Heart left ventricle (tissue), 16 donors: ENCODE measurements around the gene C1QTNF2. TPM values are rescaled to one million over a fixed set of nuclear protein-coding genes. Genes with fewer than 3 reads are reported as not detected.

Source experiments
- ATAC-seq, 4 donors: fragments of 200-7000 bp; cut with Tn5 transposase; one replicate each; pipeline ENCODE4 v1.9.1; 2020 to 2022; ENCODE audit warnings: moderate library complexity in 4 of 4, mild to moderate bottlenecking in 3 of 4, moderate number of reproducible peaks in 1 of 4
- DNase-seq, 5 donors: peaks; one replicate each; pipeline ENCODE4 v3.0.0-alpha.2; 2020
- H3K27ac ChIP-seq, 12 donors: fragments of 200-600 bp; sonication (generic) in 4 of 12; one replicate each; pipeline versions ENCODE4 v1.5.0 to v1.8.0; 2016 to 2022; ENCODE audit warnings: mild to moderate bottlenecking in 2 of 12
- H3K27me3 ChIP-seq, 9 donors: fragments of 200-600 bp; sonication (generic) in 2 of 9; one replicate each; pipeline versions ENCODE4 v1.5.1 to v1.8.0; 2016 to 2022; ENCODE audit warnings: mild to moderate bottlenecking in 3 of 9
- H3K36me3 ChIP-seq, 9 donors: fragments of 200-600 bp; sonication (generic) in 2 of 9; one replicate each; pipeline versions ENCODE4 v1.5.0 to v1.8.0; 2018 to 2022; ENCODE audit warnings: mild to moderate bottlenecking in 2 of 9
- H3K4me1 ChIP-seq, 12 donors: fragments of 200-600 bp; sonication (generic) in 4 of 12; one replicate each; pipeline versions ENCODE4 v1.5.0 to v1.8.0; 2016 to 2022; ENCODE audit warnings: mild to moderate bottlenecking in 3 of 12
- H3K4me3 ChIP-seq, 12 donors: fragments of 200-600 bp; sonication (generic) in 4 of 12; one replicate each; pipeline versions ENCODE4 v1.5.0 to v1.8.0; 2017 to 2022; ENCODE audit warnings: mild to moderate bottlenecking in 9 of 12, moderate library complexity in 4 of 12
- H3K9me3 ChIP-seq, 12 donors: fragments of 200-600 bp; sonication (generic) in 4 of 12; one replicate each; pipeline versions ENCODE4 v1.5.0 to v1.8.0; 2016 to 2022; ENCODE audit warnings: mild to moderate bottlenecking in 1 of 12
- POLR2A ChIP-seq, 2 donors: fragments of 450-650 bp; IDR thresholded peaks; one replicate each; pipeline ENCODE4 v1.6.1; 2017; ENCODE audit warnings: antibody characterized with exemption in 2 of 2, mild to moderate bottlenecking in 2 of 2, moderate library complexity in 2 of 2
- WGBS, 4 donors: extraction: QIAGEN DNeasy Blood & Tissue Kit in 2 of 4; methylation state at CpG; one replicate each; pipeline versions ENCODE4 v1.1.5 to v1.1.7; 2013 to 2018; 5-methylcytosine and 5-hydroxymethylcytosine counted together
- intact Hi-C, 10 donors: fragments of 100-400 bp; cut with DNase I; formaldehyde crosslinking; loops; one replicate each; pipeline versions ENCODE4 v1.11.1 to v1.14.2; 2022
- polyA plus RNA-seq, 2 donors: library from polyadenylated mRNA; stranded (reverse); fragments of 200-250 nt; gene quantifications; one replicate each; pipeline ENCODE4 v1.2.3, GENCODE V29; 2013
- total RNA-seq, 9 donors: library from RNA; depleted of rRNA in 2 of 9; stranded (reverse); fragments of >200 nt in 2 of 9; fragmentation: NEBNext Ultra II Directional in 3 of 9; extraction: Animal tissue kit (Norgen Biotek cat#: 25700) in 3 of 9; gene quantifications; one replicate each; pipeline versions ENCODE4 v1.1.0 to v1.2.4, GENCODE V29; 2016 to 2023
- TF ChIP-seq, protein P1 (sequence below), 12 donors: fragments of 200-600 bp; sonication (generic) in 4 of 12; IDR thresholded peaks; one replicate each; pipeline versions ENCODE4 v1.5.0 to v1.8.0; 2018 to 2022; ENCODE audit warnings: antibody characterized with exemption in 12 of 12, mild to moderate bottlenecking in 5 of 12
- donor health status: ischemic (EF 13 %, LVEDD 7.1; RV severe dilation, severe dysfunction).
- donor health status: healthy with polysubstance abuse.
- donor health status: DM: no; HTN: yes; CAD: no.
- donor health status: DM: no; HTN: no; CAD: no.
- donor health status: ischemic (EF 25% LVEDD 6.9; RV normal size, moderate dysfunction).
- donor health status: ischemic (EF 25% LVEDD 5.7; RV mildly dilated, moderate dysfunction).
- donor health status: healthy.
- donor health status: DM: yes; HTN: yes; CAD: no.
- donor health status: ischemic (EF 35%, LVEDD 5.7; RV mildly dilated, moderate dysfunction).
- donor health status: nonischemic (EF 11% LVEDD 7.7; RV severe dilation, severe dysfunction).
- donor health status: DM: yes; HTN: yes; CAD: no.
- donor health status: PGD.
- donor health status: ischemic (EF 29% LVEDD 5.4; RV normal size, mild dysfunction).
- donor health status: nonischemic (EF 23%, LVEDD 6.1; RV moderate dilation, normal function).

C1QTNF2 gene
- total and polyA plus RNA-seq, 11 donors: 0.44 to 1.6 (median 1.0) TPM

DNA sequence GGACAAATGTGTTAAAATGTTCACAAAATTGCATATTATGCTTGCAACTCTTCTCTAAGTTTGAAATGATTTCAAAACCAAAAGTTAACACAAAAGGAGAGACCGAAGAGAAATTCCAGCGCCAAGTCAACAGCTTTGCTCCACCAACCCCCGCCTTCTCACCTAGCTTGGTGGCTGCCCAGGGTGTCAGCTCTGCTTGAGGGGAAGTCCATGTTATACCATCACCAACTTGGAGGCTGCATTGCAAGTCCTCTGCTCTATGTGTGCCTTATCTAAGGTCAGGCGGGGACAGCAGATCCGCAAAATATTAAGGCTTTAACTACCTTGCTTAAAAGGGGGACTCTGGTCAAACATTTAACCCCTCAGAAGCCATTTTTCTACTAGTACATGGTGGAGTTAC lies 72.7 kb downstream of the C1QTNF2 start:
- Histone ChIP-seq H3K36me3 (no peaks in the 10 kb centered on the region), H3K27ac (no peak overlapping the region), H3K4me3 (no peak overlapping the region), H3K27me3 (no peaks in the 10 kb centered on the region), H3K9me3 (no peaks in the 10 kb centered on the region), H3K4me1 (peaks cover 0 to 23% (median 3%) of the 10 kb centered on the region in 12 donors)
- ATAC-seq: no peak
- no peak for DNase-seq
- 77 to 81% (median 79%) methylated on average over 5 of the region's 5 CpGs for WGBS, 4 donors
- no peak for TF ChIP-seq POLR2A (IDR thresholded peaks at IDR 0.05)
- TF ChIP-seq, protein P1, sequence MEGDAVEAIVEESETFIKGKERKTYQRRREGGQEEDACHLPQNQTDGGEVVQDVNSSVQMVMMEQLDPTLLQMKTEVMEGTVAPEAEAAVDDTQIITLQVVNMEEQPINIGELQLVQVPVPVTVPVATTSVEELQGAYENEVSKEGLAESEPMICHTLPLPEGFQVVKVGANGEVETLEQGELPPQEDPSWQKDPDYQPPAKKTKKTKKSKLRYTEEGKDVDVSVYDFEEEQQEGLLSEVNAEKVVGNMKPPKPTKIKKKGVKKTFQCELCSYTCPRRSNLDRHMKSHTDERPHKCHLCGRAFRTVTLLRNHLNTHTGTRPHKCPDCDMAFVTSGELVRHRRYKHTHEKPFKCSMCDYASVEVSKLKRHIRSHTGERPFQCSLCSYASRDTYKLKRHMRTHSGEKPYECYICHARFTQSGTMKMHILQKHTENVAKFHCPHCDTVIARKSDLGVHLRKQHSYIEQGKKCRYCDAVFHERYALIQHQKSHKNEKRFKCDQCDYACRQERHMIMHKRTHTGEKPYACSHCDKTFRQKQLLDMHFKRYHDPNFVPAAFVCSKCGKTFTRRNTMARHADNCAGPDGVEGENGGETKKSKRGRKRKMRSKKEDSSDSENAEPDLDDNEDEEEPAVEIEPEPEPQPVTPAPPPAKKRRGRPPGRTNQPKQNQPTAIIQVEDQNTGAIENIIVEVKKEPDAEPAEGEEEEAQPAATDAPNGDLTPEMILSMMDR (IDR thresholded peaks at IDR 0.05): no peak
- intact Hi-C loops: no loop called here

Other genes with a start within 250 kb of the C1QTNF2 start
- gene FABP6, start 141.1 kb downstream of the C1QTNF2 start, total RNA-seq: 1 to 10 TPM in 8 of 9 donors, under 1 TPM in 1; 0.83 to 4.8 (median 2.3) TPM
- 1 to 10 TPM in 1 of 2 donors, under 1 TPM in 1; 0.25 to 6.2 TPM for gene FABP6, start 141.1 kb downstream of the C1QTNF2 start, polyA plus RNA-seq
- 10 to 100 TPM in 2 of 9 donors, 1 to 10 TPM in 7; 4.1 to 12.4 (median 7.6) TPM for gene CCNJL, start 58.1 kb downstream of the C1QTNF2 start, total RNA-seq
- 1 to 10 TPM; 3.5 to 4.1 TPM for gene CCNJL, start 58.1 kb downstream of the C1QTNF2 start, polyA plus RNA-seq
- 1 to 10 TPM; 2.2 to 5.0 (median 3.4) TPM for gene FAM200C, start 29.4 kb upstream of the C1QTNF2 start, total RNA-seq
- 1 to 10 TPM; 2.2 to 4.1 TPM for gene FAM200C, start 29.4 kb upstream of the C1QTNF2 start, polyA plus RNA-seq
- 10 to 100 TPM; 39.7 to 81.6 (median 49.7) TPM for gene SLU7, start 48.5 kb upstream of the C1QTNF2 start, total RNA-seq
- 10 to 100 TPM; 22.7 to 32.5 TPM for gene SLU7, start 48.5 kb upstream of the C1QTNF2 start, polyA plus RNA-seq
- 10 to 100 TPM in 1 of 9 donors, 1 to 10 TPM in 7, under 1 TPM in 1; 0.70 to 22.9 (median 1.7) TPM for gene PTTG1, start 51.2 kb upstream of the C1QTNF2 start, total RNA-seq
- 1 to 10 TPM; 1.6 to 9.0 TPM for gene PTTG1, start 51.2 kb upstream of the C1QTNF2 start, polyA plus RNA-seq